Gastrocnemius medialis (tissue), 4 donors: ENCODE measurements around the gene CAMKV.

Source experiments
- CTCF ChIP-seq, 5 experiments: fragments of 450-650 bp in 3 of 5; fragments of 200-600 bp in 2 of 5; sonication (generic) in 2 of 5; IDR thresholded peaks in 4 of 5; conservative IDR thresholded peaks in 1 of 5; 1 replicate in 4 of 5; 2 replicates in 1 of 5; pipeline ENCODE4 v1.5.1; 2016 to 2019; ENCODE audit warnings: antibody characterized with exemption in 5 of 5, mild to moderate bottlenecking in 3 of 5, moderate library complexity in 3 of 5
- POLR2A ChIP-seq, 2 donors: fragments of 450-650 bp; IDR thresholded peaks; one replicate each; pipeline ENCODE4 v1.6.1; 2017; ENCODE audit warnings: antibody characterized with exemption in 2 of 2, mild to moderate bottlenecking in 2 of 2, moderate library complexity in 2 of 2

GRCh38 chr3:49911124-49911420 is 41.4 kb upstream of the CAMKV start:
- TF ChIP-seq CTCF (IDR thresholded peaks at IDR 0.05 in 4 of 5, conservative IDR thresholded peaks at IDR 0.05 in 1 of 5): no peak
- no peak for TF ChIP-seq POLR2A (IDR thresholded peaks at IDR 0.05)
